ENCODE data around the gene PPP1R37. TPM values are rescaled to one million over a fixed set of nuclear protein-coding genes. Genes with fewer than 3 reads are reported as not detected.

PPP1R37 gene
- total and polyA plus RNA-seq, 2 of the 13 experiments (the other 11 are each of a cell fraction or from before 2014, with no cell fraction given): 9.0 to 14.3 TPM

DNA sequence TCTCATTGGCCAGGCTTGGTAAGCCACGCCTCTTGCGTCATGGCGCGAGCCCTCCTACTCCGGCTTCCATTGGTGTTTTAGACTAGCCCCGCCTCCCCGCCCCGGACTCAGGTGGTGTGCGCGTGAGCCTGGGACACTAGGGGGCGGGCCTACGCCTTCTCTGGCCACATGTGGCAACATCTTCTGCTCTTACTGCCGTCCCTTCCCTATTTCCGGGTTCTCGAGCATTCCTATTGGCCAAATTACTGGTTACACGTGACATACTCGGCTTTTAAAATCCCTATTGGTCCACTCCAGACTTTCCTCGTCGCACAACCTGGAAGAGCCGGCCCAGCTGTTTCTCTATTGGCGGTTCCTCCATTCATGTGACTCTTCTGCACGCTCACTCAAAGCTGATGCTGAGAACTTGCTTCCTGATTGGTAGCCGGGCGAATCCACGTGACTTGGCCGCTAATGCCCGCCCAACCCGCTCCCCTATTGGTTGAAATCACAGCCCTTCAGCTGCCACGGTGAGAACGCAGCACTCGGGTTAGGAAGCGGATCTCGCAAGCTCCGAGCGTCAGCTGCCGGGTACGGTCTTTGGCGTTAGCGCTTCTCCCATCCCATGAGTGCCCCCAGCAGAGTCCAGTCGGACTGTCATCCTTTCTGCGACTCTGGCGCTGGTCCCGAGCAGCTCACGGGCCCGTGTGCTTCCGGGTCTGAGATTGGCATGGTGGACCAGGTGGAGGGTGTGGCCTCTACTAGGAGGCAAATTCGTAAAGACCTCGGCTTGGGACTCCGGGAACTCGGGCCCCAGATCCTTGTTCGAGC, 85.5 kb downstream of the PPP1R37 start, which contains the start of gene BLOC1S3 (continued):
- 0 out of 2 replicates have a peak, but pooled peaks have one; percentile 22 for TF ChIP-seq ARHGAP35 (CRISPR knock-in tag; IDR thresholded peaks at IDR 0.05; ENCODE audit: borderline replicate concordance)
- TF ChIP-seq FOXJ3 (CRISPR knock-in tag; IDR thresholded peaks at IDR 0.05; ENCODE audit: borderline replicate concordance): no peak
- TF ChIP-seq ZNF501 (CRISPR knock-in tag; IDR thresholded peaks at IDR 0.05): peak; percentile 82
- TF ChIP-seq NKX3-1 (CRISPR knock-in tag; IDR thresholded peaks at IDR 0.05): no peak
- TF ChIP-seq ZFP37 (CRISPR knock-in tag; IDR thresholded peaks at IDR 0.05; ENCODE audit: borderline replicate concordance): 0 out of 2 replicates have a peak, but pooled peaks have one; percentile 26
- no peak for TF ChIP-seq NR2F1 (CRISPR knock-in tag; IDR thresholded peaks at IDR 0.05)
- TF ChIP-seq NCOA5 (CRISPR knock-in tag; IDR thresholded peaks at IDR 0.05): no peak
- no peak for TF ChIP-seq CCAR2 (optimal IDR thresholded peaks at IDR 0.05; ENCODE audit: low read depth, low read length)
- peak; percentile 96 for TF ChIP-seq CREM (IDR thresholded peaks at IDR 0.05)
- TF ChIP-seq CREM (CRISPR knock-in tag; IDR thresholded peaks at IDR 0.05): no peak
- 0 out of 2 replicates have a peak, but pooled peaks have one; percentile 7 for TF ChIP-seq MIXL1 (CRISPR knock-in tag; IDR thresholded peaks at IDR 0.05)
- peak; percentile 51; the same call in 1 of the 2 replicates for TF ChIP-seq ZBTB25 (CRISPR knock-in tag; IDR thresholded peaks at IDR 0.05)
- TF ChIP-seq HDAC2 (CRISPR knock-in tag; IDR thresholded peaks at IDR 0.05): peak; percentile 36; the same call in 1 of the 2 replicates
- TF ChIP-seq, protein P1, sequence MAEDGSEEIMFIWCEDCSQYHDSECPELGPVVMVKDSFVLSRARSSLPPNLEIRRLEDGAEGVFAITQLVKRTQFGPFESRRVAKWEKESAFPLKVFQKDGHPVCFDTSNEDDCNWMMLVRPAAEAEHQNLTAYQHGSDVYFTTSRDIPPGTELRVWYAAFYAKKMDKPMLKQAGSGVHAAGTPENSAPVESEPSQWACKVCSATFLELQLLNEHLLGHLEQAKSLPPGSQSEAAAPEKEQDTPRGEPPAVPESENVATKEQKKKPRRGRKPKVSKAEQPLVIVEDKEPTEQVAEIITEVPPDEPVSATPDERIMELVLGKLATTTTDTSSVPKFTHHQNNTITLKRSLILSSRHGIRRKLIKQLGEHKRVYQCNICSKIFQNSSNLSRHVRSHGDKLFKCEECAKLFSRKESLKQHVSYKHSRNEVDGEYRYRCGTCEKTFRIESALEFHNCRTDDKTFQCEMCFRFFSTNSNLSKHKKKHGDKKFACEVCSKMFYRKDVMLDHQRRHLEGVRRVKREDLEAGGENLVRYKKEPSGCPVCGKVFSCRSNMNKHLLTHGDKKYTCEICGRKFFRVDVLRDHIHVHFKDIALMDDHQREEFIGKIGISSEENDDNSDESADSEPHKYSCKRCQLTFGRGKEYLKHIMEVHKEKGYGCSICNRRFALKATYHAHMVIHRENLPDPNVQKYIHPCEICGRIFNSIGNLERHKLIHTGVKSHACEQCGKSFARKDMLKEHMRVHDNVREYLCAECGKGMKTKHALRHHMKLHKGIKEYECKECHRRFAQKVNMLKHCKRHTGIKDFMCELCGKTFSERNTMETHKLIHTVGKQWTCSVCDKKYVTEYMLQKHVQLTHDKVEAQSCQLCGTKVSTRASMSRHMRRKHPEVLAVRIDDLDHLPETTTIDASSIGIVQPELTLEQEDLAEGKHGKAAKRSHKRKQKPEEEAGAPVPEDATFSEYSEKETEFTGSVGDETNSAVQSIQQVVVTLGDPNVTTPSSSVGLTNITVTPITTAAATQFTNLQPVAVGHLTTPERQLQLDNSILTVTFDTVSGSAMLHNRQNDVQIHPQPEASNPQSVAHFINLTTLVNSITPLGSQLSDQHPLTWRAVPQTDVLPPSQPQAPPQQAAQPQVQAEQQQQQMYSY (CRISPR knock-in tag; IDR thresholded peaks at IDR 0.05): peak; percentile 96
- TF ChIP-seq SAP130 (CRISPR knock-in tag; IDR thresholded peaks at IDR 0.05; ENCODE audit: low read depth): peak; percentile 94
- no peak for TF ChIP-seq FOXA1 (IDR thresholded peaks at IDR 0.05)
- TF ChIP-seq FOXA1 (CRISPR knock-in tag; IDR thresholded peaks at IDR 0.05): no peak
- no peak for TF ChIP-seq KDM1A (CRISPR knock-in tag; IDR thresholded peaks at IDR 0.05)
- TF ChIP-seq ZNF609 (CRISPR knock-in tag; IDR thresholded peaks at IDR 0.05; ENCODE audit: borderline replicate concordance): 0 out of 2 replicates have a peak, but pooled peaks have one; percentile 17
- no peak for TF ChIP-seq PLSCR1 (CRISPR knock-in tag; IDR thresholded peaks at IDR 0.05; ENCODE audit: borderline replicate concordance)

Measured in HepG2 (cell line).